Testis (tissue), 2 donors: ENCODE results near the gene GGT5.

Experiments
- CTCF ChIP-seq, 3 experiments: fragments of 450-650 bp in 2 of 3; fragments of 200-600 bp in 1 of 3; sonication (generic) in 1 of 3; IDR thresholded peaks; one replicate each; pipeline ENCODE4 v1.5.1; 2016 to 2019; ENCODE audit warnings: antibody characterized with exemption in 3 of 3, mild to moderate bottlenecking in 2 of 3, moderate library complexity in 1 of 3
- POLR2A ChIP-seq: fragments of 450-650 bp; IDR thresholded peaks from one replicate; pipeline ENCODE4 v1.6.1; 2017; ENCODE audit warnings: antibody characterized with exemption, mild to moderate bottlenecking, moderate library complexity

GRCh38 chr22:24184057-24184798, 60.7 kb downstream of the GGT5 start:
- TF ChIP-seq POLR2A, result no peak
- no peak for TF ChIP-seq CTCF (IDR thresholded peaks at IDR 0.05)
